SH-SY5Y (cell line): ENCODE measurements around the gene INPP5B.

Experiments
- GATA2 ChIP-seq: IDR thresholded peaks from 2 replicates; pipeline ENCODE4 v1.6.1; 2011; ENCODE audit warnings: mild to moderate bottlenecking, low read depth, low read length
- GATA3 ChIP-seq: IDR thresholded peaks from 2 replicates; pipeline ENCODE4 v1.6.1; 2011; ENCODE audit warnings: low read depth, mild to moderate bottlenecking, low read length, moderate library complexity

- TF ChIP-seq GATA2 (no peak), GATA3 (no peak)
Measured at GRCh38 chr1:37994886-37995566, 48.2 kb upstream of the INPP5B start.
